Ramos (cell line): Measurements from ENCODE around the gene GABPA.
"Not testable (repeated sequence)": the region's sequence is repeated elsewhere in the genome, so short reads cannot be mapped to it uniquely, and the experiment has no call there.

Source experiments
- in situ Hi-C: fragments of 300-500 bp; cut with MboI; formaldehyde crosslinking; loops from one replicate; pipeline ENCODE4 v1.14.3; 2022; ENCODE audit warnings: low sequenced_read_pairs; ENCODE audit not compliant: unreplicated experiment

The GABPA gene

GRCh38 chr21:25734904-25735645 is at the start of gene GABPA, which contains the start of gene ATP5PF:
GABPA (plus strand) TSS chr21:25734972; CDS start chr21:25741599, 6,627 bp downstream.
ATP5PF (minus strand) TSS chr21:25734904; CDS start chr21:25729794, 5,110 bp downstream.
- in situ Hi-C loops: loop anchor here (10.0 kb wide), 1 partner anchor 130 kb away; the partner anchor contains the start of gene MRPL39

GRCh38 chr21:25687787-25688186 is 47.0 kb upstream of the GABPA start:
- in situ Hi-C loops: no loop called here

GRCh38 chr21:25688275-25689155 is 46.3 kb upstream of the GABPA start:
- in situ Hi-C loops: no loop called here

GRCh38 chr21:25689226-25689625 is 45.5 kb upstream of the GABPA start:
- in situ Hi-C loops: no loop called here

- in situ Hi-C loops: no loop called here
These were observed 42.8 kb upstream of the GABPA start for GRCh38 chr21:25691976-25692375.

- in situ Hi-C loops: not testable (repeated sequence)
These were observed 39.3 kb upstream of the GABPA start for GRCh38 chr21:25695461-25695860.

- in situ Hi-C loops: no loop called here
These were observed 34.0 kb upstream of the GABPA start for GRCh38 chr21:25700741-25701140.

GRCh38 chr21:25701529-25701928 is 33.2 kb upstream of the GABPA start:
- in situ Hi-C loops: no loop called here

GRCh38 chr21:25708467-25709065 is 26.2 kb upstream of the GABPA start:
- in situ Hi-C loops: no loop called here

GRCh38 chr21:25709684-25710265 is 25.0 kb upstream of the GABPA start:
- in situ Hi-C loops: no loop called here

- in situ Hi-C loops: no loop called here
These were observed 24.2 kb upstream of the GABPA start for GRCh38 chr21:25710550-25710949.

GRCh38 chr21:25714066-25714465 is 20.7 kb upstream of the GABPA start:
- in situ Hi-C loops: not testable (repeated sequence)

GRCh38 chr21:25717491-25718147 is 17.2 kb upstream of the GABPA start:
- in situ Hi-C loops: no loop called here

- in situ Hi-C loops: no loop called here
These were observed 12.8 kb upstream of the GABPA start for GRCh38 chr21:25721987-25722386.

GRCh38 chr21:25722631-25723030 is 12.1 kb upstream of the GABPA start:
- in situ Hi-C loops: no loop called here

- in situ Hi-C loops: loop anchor here (10.0 kb wide), 1 partner anchor 127 kb away; the partner anchor contains the start of gene MRPL39
These were observed 2.5 kb upstream of the GABPA start for GRCh38 chr21:25732091-25732760.

- in situ Hi-C loops: loop anchor here (10.0 kb wide), 1 partner anchor 129 kb away; the partner anchor contains the start of gene MRPL39
These were observed 716 bp upstream of the GABPA start for GRCh38 chr21:25733859-25734653.

GRCh38 chr21:25734654-25734903 is 193 bp upstream of the GABPA start:
- in situ Hi-C loops: loop anchor here (10.0 kb wide), 1 partner anchor 130 kb away; the partner anchor contains the start of gene MRPL39
